GM10248 (cell line): ENCODE measurements around the gene TMEM9.

Experiments used
- CTCF ChIA-PET: fragments of 300-600 bp; sonication (Branson Sonifier 250); formaldehyde crosslinking; extraction: SDS; loops from one replicate; lab custom pipeline; 2021; ENCODE audit warnings: antibody characterized with exemption; lab: Yijun Ruan, JAX
- POLR2A ChIA-PET: fragments of 350-650 bp; sonication (Branson Sonifier 250); formaldehyde crosslinking; extraction: SDS; loops from one replicate; lab custom pipeline; 2020; ENCODE audit warnings: antibody characterized with exemption; lab: Yijun Ruan, JAX
- DNase-seq: peaks from one replicate; pipeline ENCODE4 v3.0.0; 2012; ENCODE audit errors: extremely low spot score
- CTCF ChIP-seq: IDR thresholded peaks from 2 replicates; pipeline ENCODE4 v1.5.1; 2012; ENCODE audit warnings: mild to moderate bottlenecking, low read depth; ENCODE audit errors: extremely low read depth, missing control alignments, control extremely low read depth

The TMEM9 gene

GRCh38 chr1:201123866-201124265, 30.4 kb downstream of the TMEM9 start:
- DNase-seq: no peak
- ChIA-PET POLR2A (no interaction called here), CTCF (interaction anchor here (1.7 kb wide), 1 partner anchor 39 kb away, joined by 8 read pairs; no protein-coding TSS in a partner anchor)
- TF ChIP-seq CTCF: no peak

GRCh38 chr1:201122321-201122957, 31.8 kb downstream of the TMEM9 start:
- no peak for TF ChIP-seq CTCF
- POLR2A ChIA-PET: no interaction called here
- no peak for DNase-seq
- CTCF ChIA-PET: interaction anchor here (0.8 to 2.9 kb wide), 6 partner anchors 14 to 150 kb away, joined by 3 to 9 read pairs (median 5); no protein-coding TSS in a partner anchor

GRCh38 chr1:201119206-201120197, 34.8 kb downstream of the TMEM9 start:
- ChIA-PET CTCF (interaction anchor here (0.7 to 8.1 kb wide), 40 partner anchors 8 to 880 kb away, joined by 3 to 88 read pairs (median 4); partner anchors contain the start of gene TMEM9), POLR2A (interaction anchor here (0.6 kb wide), 1 partner anchor 50 kb away, joined by 3 read pairs; no protein-coding TSS in a partner anchor)
- peak; percentile 53 for DNase-seq
- TF ChIP-seq CTCF: peak; percentile 53

- ChIA-PET CTCF (interaction anchor here (1.0 to 8.1 kb wide), 7 partner anchors 10 to 556 kb away, joined by 3 to 88 read pairs (median 5); no protein-coding TSS in a partner anchor), POLR2A (no interaction called here)
- TF ChIP-seq CTCF: no peak
- DNase-seq: no peak
Observed at GRCh38 chr1:201116091-201116490, 38.2 kb downstream of the TMEM9 start.

GRCh38 chr1:201115390-201115937, 38.8 kb downstream of the TMEM9 start:
- POLR2A ChIA-PET: no interaction called here
- no peak for TF ChIP-seq CTCF
- DNase-seq: no peak
- CTCF ChIA-PET: interaction anchor here (1.1 to 8.1 kb wide), 8 partner anchors 19 to 556 kb away, joined by 3 to 88 read pairs (median 11); no protein-coding TSS in a partner anchor
